Muscle of arm (tissue), 14 donors: ENCODE data around the gene SPARC. TPM values are rescaled to one million over a fixed set of nuclear protein-coding genes. Genes with fewer than 3 reads are reported as not detected.
"Not testable (repeated sequence)": the region's sequence is repeated elsewhere in the genome, so short reads cannot be mapped to it uniquely, and the experiment has no call there.

ENCODE experiments used
- DNase-seq: peaks from one replicate; pipeline ENCODE4 v3.0.0-alpha.2; 2013
- long read RNA-seq, 11 donors: transcript quantifications; one replicate each; lab custom pipeline, GENCODE V29; 2026
- polyA plus RNA-seq, 12 donors: library from polyadenylated mRNA; unstranded; fragments of 120-200 nt; gene quantifications; one replicate each; pipeline ENCODE4 v1.2.1, GENCODE V29; 2013; ENCODE audit not compliant: insufficient read length in 12 of 12

SPARC gene, protein sequence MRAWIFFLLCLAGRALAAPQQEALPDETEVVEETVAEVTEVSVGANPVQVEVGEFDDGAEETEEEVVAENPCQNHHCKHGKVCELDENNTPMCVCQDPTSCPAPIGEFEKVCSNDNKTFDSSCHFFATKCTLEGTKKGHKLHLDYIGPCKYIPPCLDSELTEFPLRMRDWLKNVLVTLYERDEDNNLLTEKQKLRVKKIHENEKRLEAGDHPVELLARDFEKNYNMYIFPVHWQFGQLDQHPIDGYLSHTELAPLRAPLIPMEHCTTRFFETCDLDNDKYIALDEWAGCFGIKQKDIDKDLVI
- 1,000 to 10,000 TPM; 3,389 to 6,972 (median 4,467) TPM for polyA plus RNA-seq
- long read RNA-seq, donor 1, transcript SPARC-201 (10 exons, 3,701 nt), result major isoform, 106 of 238 reads
- long read RNA-seq, donor 1, transcript SPARC-203 (4 exons, 864 nt), result minor isoform, 5 of 238 reads
- long read RNA-seq, donor 1, transcript SPARC-202 (4 exons, 1,598 nt), result minor isoform, 14 of 238 reads
- long read RNA-seq, donor 1, partial matches to known transcripts, result 106 of 238 reads
- long read RNA-seq, donor 1, other reads (novel, unspliced or antisense), result 7 of 238 reads
- long read RNA-seq, donor 2, transcript SPARC-203 (4 exons, 864 nt), result minor isoform, 23 of 1,731 reads
- long read RNA-seq, donor 2, transcript SPARC-201 (10 exons, 3,701 nt), result major isoform, 996 of 1,731 reads
- long read RNA-seq, donor 2, transcript SPARC-202 (4 exons, 1,598 nt), result minor isoform, 28 of 1,731 reads
- long read RNA-seq, donor 2, partial matches to known transcripts, result 578 of 1,731 reads
- long read RNA-seq, donor 2, other reads (novel, unspliced or antisense), result 105 of 1,731 reads
- long read RNA-seq, donor 3, transcript SPARC-201 (10 exons, 3,701 nt), result major isoform, 316 of 489 reads
- long read RNA-seq, donor 3, transcript SPARC-202 (4 exons, 1,598 nt), result minor isoform, 8 of 489 reads
- long read RNA-seq, donor 3, transcript SPARC-203 (4 exons, 864 nt), result minor isoform, 6 of 489 reads
- long read RNA-seq, donor 3, partial matches to known transcripts, result 126 of 489 reads
- long read RNA-seq, donor 3, other reads (novel, unspliced or antisense), result 33 of 489 reads
- long read RNA-seq, donor 4, transcript SPARC-201 (10 exons, 3,701 nt), result major isoform, 209 of 416 reads
- long read RNA-seq, donor 4, transcript SPARC-202 (4 exons, 1,598 nt), result minor isoform, 9 of 416 reads
- long read RNA-seq, donor 4, transcript SPARC-203 (4 exons, 864 nt), result minor isoform, 5 of 416 reads
- long read RNA-seq, donor 4, partial matches to known transcripts, result 160 of 416 reads
- long read RNA-seq, donor 4, other reads (novel, unspliced or antisense), result 33 of 416 reads
- long read RNA-seq, donor 5, transcript SPARC-203 (4 exons, 864 nt), result minor isoform, 7 of 1,330 reads
- long read RNA-seq, donor 5, transcript SPARC-202 (4 exons, 1,598 nt), result minor isoform, 21 of 1,330 reads
- long read RNA-seq, donor 5, transcript SPARC-201 (10 exons, 3,701 nt), result major isoform, 807 of 1,330 reads
- long read RNA-seq, donor 5, partial matches to known transcripts, result 367 of 1,330 reads
- long read RNA-seq, donor 5, other reads (novel, unspliced or antisense), result 128 of 1,330 reads
- long read RNA-seq, donor 6, transcript SPARC-202 (4 exons, 1,598 nt), result minor isoform, 16 of 587 reads
- long read RNA-seq, donor 6, transcript SPARC-201 (10 exons, 3,701 nt), result major isoform, 345 of 587 reads
- long read RNA-seq, donor 6, partial matches to known transcripts, result 174 of 587 reads
- long read RNA-seq, donor 6, other reads (novel, unspliced or antisense), result 50 of 587 reads
- long read RNA-seq, donor 7, transcript SPARC-201 (10 exons, 3,701 nt), result major isoform, 278 of 520 reads
- long read RNA-seq, donor 7, transcript SPARC-203 (4 exons, 864 nt), result minor isoform, 5 of 520 reads
- long read RNA-seq, donor 7, transcript SPARC-202 (4 exons, 1,598 nt), result minor isoform, 16 of 520 reads
- long read RNA-seq, donor 7, partial matches to known transcripts, result 156 of 520 reads
- long read RNA-seq, donor 7, other reads (novel, unspliced or antisense), result 65 of 520 reads
- long read RNA-seq, donor 8, transcript SPARC-203 (4 exons, 864 nt), result minor isoform, 9 of 1,058 reads
- long read RNA-seq, donor 8, transcript SPARC-201 (10 exons, 3,701 nt), result major isoform, 596 of 1,058 reads
- long read RNA-seq, donor 8, transcript SPARC-202 (4 exons, 1,598 nt), result minor isoform, 21 of 1,058 reads
- long read RNA-seq, donor 8, partial matches to known transcripts, result 303 of 1,058 reads
- long read RNA-seq, donor 8, other reads (novel, unspliced or antisense), result 128 of 1,058 reads
- long read RNA-seq, donor 9, transcript SPARC-202 (4 exons, 1,598 nt), result minor isoform, 20 of 1,047 reads
- long read RNA-seq, donor 9, transcript SPARC-203 (4 exons, 864 nt), result minor isoform, 17 of 1,047 reads
- long read RNA-seq, donor 9, transcript SPARC-201 (10 exons, 3,701 nt), result major isoform, 512 of 1,047 reads
- long read RNA-seq, donor 9, partial matches to known transcripts, result 415 of 1,047 reads
- long read RNA-seq, donor 9, other reads (novel, unspliced or antisense), result 83 of 1,047 reads
- long read RNA-seq, donor 10, transcript SPARC-201 (10 exons, 3,701 nt), result major isoform, 687 of 1,110 reads
- long read RNA-seq, donor 10, transcript SPARC-202 (4 exons, 1,598 nt), result minor isoform, 17 of 1,110 reads
- long read RNA-seq, donor 10, partial matches to known transcripts, result 244 of 1,110 reads
- long read RNA-seq, donor 10, other reads (novel, unspliced or antisense), result 158 of 1,110 reads
- long read RNA-seq, donor 11, transcript SPARC-203 (4 exons, 864 nt), result minor isoform, 27 of 1,408 reads
- long read RNA-seq, donor 11, transcript SPARC-202 (4 exons, 1,598 nt), result minor isoform, 15 of 1,408 reads
- long read RNA-seq, donor 11, transcript SPARC-201 (10 exons, 3,701 nt), result major isoform, 775 of 1,408 reads
- long read RNA-seq, donor 11, partial matches to known transcripts, result 410 of 1,408 reads
- long read RNA-seq, donor 11, other reads (novel, unspliced or antisense), result 181 of 1,408 reads

DNA sequence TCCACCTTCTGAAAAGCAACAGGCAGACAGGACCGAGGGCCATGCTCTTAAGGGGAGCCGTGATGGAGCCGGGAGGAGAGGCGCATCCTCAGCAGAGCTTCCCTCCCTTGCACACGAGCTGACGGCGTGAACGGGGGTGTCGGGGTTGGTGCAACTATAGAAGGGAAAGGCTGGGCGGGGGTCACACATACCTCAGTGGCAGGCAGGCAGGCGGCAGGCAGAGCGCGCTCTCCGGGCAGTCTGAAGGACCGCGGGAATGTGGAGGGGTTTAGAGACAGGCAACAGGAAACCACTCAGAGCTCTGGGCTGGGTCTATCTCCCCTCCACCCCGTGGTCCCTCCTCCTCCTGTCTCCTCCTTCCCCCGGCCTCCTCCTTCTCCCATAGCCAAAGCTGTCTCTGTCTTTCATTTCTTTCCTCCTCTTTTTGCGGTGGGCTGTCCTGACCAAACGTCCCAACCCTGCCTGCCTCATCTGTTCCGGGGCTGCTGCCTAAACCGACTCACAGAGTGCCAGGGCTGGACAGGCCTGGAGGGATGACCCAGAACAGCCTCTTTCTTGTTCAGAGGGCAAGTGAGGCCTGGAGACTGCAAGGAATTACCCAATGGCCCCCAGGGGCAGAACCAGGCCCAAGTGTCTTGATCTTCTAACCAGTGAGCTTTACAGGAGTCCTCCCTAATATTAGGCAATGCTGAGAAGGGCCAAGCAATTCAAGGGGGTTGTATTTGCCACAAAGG, at the start of gene SPARC:
Gene SPARC (minus strand): TSS at position 242 of the 734 bp plus-strand sequence. CDS start 10,727 bp downstream, outside the sequence.
- peak; percentile 95 for DNase-seq

DNA sequence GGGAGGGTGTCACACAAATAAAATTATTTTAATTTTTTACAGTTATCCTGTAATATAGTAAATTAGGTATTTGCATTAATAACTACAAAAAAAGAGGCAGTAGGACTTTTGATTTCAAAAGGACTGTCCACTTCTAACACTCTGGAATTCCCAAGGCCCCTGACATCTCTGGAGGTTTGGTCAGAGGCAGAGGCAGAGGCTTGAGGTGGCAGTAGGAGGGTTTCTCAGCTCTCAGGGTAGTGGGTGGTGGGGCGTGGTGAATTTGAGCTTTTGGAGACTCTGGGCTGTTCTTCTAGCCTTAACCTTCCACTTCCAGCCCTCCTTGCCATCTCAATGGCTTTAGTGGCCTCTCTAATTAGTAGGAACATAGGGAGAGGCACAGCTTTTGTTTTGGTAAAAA, 48.9 kb upstream of the SPARC start:
- DNase-seq, result no peak

DNA sequence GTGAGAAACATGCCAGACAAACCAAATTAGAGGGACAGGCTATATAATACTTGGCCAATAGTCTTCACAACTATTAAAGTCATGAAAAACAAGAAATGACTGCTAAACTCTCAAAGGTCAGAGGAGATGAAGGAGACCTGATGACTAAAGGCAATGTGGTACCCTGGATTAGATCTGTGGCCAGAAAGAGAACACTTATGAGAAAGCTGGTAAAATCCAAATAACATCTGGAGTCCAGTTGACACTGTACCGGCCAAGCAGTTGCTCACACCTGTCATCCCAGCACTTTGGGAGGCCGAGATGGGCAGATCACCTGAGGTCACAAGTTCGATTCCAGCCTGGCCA, 47.3 kb upstream of the SPARC start:
- no peak for DNase-seq

DNA sequence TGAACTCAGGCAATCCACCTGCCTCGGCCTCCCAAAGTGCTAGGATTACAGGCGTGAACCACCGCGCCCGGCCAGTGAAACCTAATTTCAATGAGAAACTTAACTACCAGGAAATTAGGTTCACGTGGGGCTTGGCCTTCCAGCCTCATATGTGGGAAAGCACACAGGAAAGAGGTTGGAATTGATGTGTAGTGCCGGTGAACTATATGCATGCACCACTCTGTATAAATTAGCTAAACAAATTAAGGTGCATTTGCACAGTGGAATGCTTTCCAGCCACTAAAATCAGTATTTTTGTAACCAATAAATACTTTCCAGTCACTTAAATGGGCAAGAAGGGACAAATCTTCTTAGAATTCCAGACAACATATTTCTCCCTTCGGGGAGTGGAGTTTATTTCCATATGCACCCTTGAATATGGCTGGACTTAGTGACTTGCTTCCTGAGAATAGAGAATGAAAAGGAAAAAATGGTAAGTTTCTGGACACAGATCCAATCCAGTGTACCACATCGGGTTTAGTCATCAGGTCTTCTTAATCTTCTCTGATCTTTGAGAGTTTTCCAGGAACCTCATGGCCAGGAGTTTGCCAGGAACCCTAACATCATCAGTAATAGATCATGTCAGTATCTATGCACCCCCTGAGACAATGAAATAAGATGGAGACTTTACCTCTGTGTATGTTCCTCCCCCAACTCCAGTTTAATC, 46.8 kb upstream of the SPARC start:
- no peak for DNase-seq

DNA sequence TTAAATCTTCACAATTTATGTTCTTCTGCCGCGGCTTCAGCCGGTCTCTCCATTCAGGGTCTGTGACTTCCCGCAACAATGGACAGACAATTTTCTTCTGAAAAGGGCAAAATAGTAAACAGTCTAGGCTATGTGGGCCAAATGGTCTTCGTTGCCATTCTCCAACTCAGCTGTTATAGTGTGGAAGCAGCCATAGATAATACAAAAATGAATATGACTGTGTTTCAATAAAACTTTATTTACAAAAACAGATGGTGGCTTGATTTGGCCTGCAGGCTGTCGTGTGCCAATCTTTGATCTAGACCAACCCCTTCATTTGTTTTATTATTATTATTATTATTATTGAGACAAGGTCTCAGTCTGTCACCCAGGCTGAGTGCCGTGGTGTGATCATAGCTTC, 43.7 kb upstream of the SPARC start:
- no peak for DNase-seq

DNA sequence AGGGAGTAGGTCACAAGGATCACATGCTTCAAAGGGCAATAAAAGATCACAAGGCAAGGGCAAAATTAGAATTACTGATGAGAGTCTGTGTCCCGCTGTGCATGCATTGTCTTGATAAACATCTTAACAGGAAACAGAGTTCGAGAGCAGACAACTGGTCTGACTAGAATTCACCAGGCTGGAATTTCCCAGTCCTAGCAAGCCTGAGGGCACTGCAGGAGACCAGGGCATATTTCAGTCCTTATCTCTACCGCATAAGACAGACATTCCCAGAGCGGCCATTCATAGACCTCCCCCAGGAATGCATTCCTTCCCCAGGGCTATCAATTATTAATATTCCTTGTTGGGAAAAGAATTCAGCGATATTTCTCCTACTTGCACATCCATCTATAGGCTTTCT, 42.9 kb upstream of the SPARC start:
- not testable (repeated sequence) for DNase-seq

DNA sequence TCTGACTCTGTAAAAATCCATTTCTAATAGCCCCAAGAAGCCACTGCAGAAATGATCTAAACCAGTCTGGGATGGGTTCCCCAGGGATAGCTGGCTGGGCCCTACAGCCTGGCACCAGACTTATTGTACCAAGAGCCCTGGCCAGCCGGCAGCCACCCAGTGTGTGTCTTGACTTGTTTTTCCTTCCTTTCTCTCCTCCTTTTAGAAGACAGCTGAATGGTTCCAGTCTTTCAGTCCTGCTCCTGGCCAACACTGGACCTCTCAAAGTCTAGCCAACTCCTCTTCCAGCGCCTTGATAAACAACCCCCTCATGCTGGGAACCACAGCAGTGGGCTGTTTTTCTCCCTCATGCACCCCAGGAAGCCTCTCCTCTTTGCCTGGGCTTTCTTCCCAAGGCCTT, 37.6 kb upstream of the SPARC start:
- DNase-seq, result no peak

DNA sequence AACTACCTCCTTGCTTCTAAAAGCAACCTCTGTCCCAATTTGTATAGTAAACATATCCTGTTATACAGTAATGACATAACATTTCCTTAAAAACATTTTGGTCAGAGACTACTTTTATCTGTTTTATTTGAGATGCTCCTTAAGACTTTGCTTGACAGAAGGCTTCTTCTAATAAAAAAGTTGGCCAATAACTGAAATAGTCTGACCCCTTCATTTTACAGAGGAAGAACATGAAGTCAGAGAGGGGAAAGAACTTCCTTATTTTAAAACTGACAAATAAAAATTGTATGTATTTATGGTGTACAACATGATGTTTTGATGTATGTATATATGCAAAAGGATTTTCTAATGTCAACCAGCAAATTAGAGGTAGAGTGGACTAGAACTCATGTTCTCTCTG, 35.8 kb upstream of the SPARC start:
- no peak for DNase-seq

DNA sequence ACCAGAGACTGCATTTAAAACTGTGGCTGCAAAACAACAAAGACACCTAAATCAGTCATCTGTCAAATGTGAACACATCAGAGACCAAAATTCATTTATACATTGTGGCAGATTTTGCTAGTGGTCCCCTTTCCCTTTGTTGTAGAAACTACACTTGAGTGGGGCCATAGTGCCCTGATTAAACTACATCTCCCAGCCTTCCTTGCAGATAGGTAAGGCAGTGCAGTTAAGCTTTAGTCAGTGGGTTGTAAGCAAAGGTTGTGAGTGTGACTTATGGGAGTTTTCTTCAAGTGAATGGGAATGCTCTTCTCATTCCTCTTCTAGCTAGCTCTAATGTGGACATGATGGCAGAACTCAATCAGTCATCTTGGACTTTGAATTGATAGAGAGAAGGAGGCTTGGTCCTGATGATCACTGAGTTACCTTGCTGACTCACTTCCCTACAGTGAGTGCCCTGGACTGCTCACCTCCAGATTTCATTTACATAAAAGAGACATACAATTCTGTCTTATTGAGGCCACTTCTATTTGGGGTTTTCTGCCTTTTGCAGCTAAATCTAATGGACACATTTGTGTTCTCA, 35.2 kb upstream of the SPARC start:
- DNase-seq, result no peak

DNA sequence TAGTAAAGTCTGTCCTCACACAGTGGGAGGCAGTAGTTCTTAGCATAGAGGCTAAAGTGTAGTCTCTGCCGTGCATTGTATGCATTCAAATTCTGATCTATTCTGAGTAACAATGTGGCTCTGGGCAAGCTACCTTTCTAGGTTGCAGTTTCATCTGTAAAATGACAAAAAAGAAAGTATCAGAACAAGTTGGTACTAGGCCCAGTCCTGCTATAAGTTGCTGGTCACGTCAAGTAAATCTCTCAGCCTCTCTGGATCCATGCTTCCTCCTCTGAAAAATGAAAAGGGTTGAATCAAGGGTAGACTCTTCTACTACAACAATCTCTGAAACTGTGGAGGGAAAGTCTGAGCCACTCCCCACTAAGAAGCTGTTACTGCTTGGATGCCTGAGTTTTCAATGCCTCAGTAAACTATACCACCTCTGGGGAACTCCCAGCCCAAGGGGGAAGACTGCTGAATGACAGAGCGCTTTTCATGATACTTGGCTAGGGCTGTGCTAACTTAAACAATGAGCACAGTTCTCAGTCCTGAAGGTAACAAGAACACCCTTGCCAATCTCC, 34.5 kb upstream of the SPARC start:
- no peak for DNase-seq

DNA sequence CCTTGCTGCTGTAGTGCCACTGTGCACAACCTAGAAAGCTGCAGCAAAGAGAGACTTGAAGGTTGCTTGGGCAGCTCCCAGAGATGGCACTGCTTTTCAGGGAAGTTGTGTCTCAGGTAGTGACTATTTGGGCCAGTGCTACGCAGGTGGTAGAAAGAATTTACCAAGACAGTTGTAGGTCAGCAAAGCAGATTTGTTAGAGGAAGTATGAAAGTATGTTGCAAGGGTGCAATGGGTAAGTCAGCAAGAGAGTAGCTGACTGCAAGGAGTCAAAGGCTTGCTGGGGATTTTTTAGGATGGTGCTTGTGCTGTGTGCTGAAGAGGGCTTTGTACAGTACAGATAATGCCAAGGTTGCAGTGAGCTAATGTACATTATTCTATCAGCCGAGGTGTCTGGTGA, 33.5 kb upstream of the SPARC start:
- DNase-seq, result no peak

DNA sequence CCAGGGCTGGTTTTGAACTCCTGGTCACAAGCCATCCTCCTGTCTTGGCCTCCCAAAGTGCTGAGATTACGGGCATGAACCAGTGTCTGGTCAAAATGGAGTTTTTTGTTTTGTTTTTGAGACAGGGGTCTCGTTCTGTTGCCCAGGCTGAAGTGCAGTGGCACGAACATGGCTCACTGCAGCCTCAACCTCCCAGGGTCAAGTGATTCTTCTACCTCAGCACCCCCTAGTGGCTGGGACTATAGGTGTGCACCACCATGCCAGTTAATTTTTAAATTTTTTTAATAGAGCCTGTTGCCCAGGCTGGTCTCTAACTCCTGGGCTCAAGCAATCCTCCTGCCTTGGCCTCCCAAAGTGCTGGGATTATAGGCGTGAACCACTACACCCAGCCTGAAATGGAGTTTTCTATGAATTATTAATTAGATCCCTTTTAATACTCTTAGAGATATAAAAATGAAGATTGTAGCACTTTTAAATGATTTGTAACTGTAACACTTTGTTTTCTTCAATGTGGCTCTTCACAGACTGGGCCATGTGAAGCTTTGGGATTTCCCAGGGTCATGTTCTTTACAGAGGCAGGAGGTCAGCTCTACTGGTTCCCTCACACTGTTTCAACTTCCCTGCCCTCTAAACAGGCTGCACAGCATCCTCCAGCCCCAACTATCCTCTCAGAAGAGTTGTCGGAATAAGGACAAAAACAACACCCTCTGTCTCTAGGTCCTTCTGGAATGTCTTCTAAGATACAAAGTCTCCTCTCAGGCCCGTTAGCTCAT, 32.7 kb upstream of the SPARC start:
- DNase-seq, result no peak

DNA sequence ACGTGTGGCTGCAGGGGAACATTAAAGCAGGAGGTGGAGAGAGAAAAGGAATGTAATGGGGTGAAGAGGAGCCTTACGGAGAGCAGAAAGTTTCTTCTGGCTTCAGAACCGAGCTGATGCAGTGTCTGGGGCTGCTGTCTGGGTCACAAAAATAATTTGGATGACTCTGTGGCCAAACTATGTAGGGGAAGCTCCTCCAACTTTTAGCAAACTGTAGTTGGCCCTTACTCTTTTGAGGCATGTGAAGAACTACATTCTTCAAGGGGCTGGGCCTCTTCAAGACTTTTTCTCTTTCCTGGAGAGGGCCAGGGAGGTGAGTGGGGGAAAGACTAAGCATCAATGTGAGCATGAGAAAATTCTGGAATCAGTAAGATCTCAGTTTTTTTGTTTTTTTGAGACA, 31.9 kb upstream of the SPARC start:
- DNase-seq, result peak; percentile 75

DNA sequence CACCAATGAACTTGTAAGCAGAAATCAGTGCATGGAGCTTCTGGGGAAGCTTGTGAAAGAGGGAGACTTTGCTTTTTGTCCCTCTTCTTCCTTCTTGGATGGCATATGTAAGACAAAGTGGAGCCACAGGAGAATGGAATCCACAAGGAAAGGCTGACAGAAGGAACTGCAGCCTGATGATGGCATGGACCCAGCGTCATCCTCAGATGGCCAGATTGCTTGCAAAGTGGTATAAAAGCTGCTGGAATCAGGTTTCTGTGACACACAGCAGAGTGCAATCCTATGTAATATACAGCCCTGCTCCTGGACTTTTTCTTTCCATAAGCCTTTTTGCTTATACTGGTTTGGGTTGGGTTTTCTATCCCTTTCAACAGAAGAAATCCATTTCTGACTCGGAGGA, 31.4 kb upstream of the SPARC start:
- no peak for DNase-seq

DNA sequence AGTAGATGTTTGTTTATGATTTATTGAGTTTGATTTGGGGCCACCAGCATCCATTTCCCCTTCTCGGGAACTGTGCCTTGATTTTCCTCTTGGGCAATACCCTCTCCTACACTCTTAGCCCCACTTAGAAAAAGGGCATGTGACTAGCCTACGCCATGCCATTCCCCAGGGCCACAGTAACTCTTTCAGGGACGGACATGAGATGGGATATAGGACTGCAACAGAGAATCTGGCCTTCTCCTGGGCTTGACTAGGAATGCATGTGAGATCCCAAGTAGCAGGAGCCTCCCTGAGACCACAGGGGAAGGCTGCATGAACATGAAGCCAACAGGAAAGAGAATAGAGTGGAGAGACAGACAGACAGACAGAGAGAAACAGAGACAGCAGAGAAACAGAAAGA, 30.7 kb upstream of the SPARC start:
- no peak for DNase-seq
